Endothelial cell of umbilical vein (primary cell): ENCODE results near the gene MGLL. TPM values are rescaled to one million over a fixed set of nuclear protein-coding genes. Genes with fewer than 3 reads are reported as not detected.

Experiments
- BruUV-seq: library from RNA; stranded (reverse); fragments of 400-500 nt; replicated peaks from 2 replicates; lab custom pipeline; 2021; lab: Mats Ljungman, UMichigan
- CTCF ChIA-PET: fragments of 300-600, 350-600 bp; sonication (Branson Sonifier 250); formaldehyde crosslinking; loops from one replicate; lab custom pipeline; 2021; ENCODE audit warnings: antibody characterized with exemption, inconsistent platforms; lab: Charles Lee
- POLR2A ChIA-PET: fragments of 300-600, 350-600 bp; sonication (Branson Sonifier 250); formaldehyde crosslinking; loops from one replicate; lab custom pipeline; 2021; ENCODE audit warnings: antibody characterized with exemption, inconsistent platforms; lab: Charles Lee
- DNase-seq: peaks from one replicate; pipeline ENCODE4 v3.0.0-alpha.2; 2011; ENCODE audit warnings: low read depth, low spot score
- FAIRE-seq: peaks from 2 replicates; lab custom pipeline; 2011; peaks lifted over from hg19 to GRCh38; lab: Jason Lieb, UNC
- H2AFZ ChIP-seq: 2 replicates; pipeline ENCODE4 v1.6.0; 2012; ENCODE audit warnings: low read depth, low read length, control low read depth, inconsistent platforms
- H3K27ac ChIP-seq: 2 replicates; pipeline ENCODE4 v1.5.1; 2011; ENCODE audit warnings: low read depth, mild to moderate bottlenecking, control low read depth, low read length, moderate library complexity; ENCODE audit not compliant: insufficient read depth
- H3K27me3 ChIP-seq, 2 experiments: 2 replicates each; pipeline versions ENCODE4 v1.6.0 to v1.6.1; 2011; ENCODE audit warnings: low read length in 2 of 2, mixed read lengths in 1 of 2; ENCODE audit not compliant: control insufficient read depth in 2 of 2, insufficient read depth in 2 of 2
- H3K36me3 ChIP-seq, 2 experiments: 2 replicates in 1 of 2; 3 replicates in 1 of 2; pipeline ENCODE4 v1.5.1; 2011; ENCODE audit warnings: low read length in 2 of 2, mild to moderate bottlenecking in 1 of 2, moderate library complexity in 1 of 2; ENCODE audit not compliant: control insufficient read depth in 2 of 2, insufficient read depth in 2 of 2; ENCODE audit errors: extremely low read depth in 1 of 2
- H3K4me1 ChIP-seq: 3 replicates; pipeline ENCODE4 v1.5.1; 2011; ENCODE audit warnings: mild to moderate bottlenecking, low read length; ENCODE audit not compliant: control insufficient read depth, insufficient read depth; ENCODE audit errors: extremely low read depth
- H3K4me2 ChIP-seq: 2 replicates; pipeline ENCODE4 v1.6.1; 2011; ENCODE audit warnings: low read length, control low read depth, mixed read lengths; ENCODE audit not compliant: insufficient read depth
- H3K4me3 ChIP-seq, 3 experiments: fragments of 200-600 bp in 1 of 3; sonication (generic), shearing (Covaris generic) in 1 of 3; replicated peaks in 1 of 3; 2 replicates each; pipeline ENCODE4 v1.5.1; 2011 to 2016; ENCODE audit warnings: control low read depth in 3 of 3, low read length in 3 of 3, mild to moderate bottlenecking in 2 of 3, inconsistent platforms in 1 of 3, low read depth in 1 of 3, moderate library complexity in 1 of 3; ENCODE audit not compliant: insufficient read depth in 1 of 3
- H3K79me2 ChIP-seq: 2 replicates; pipeline ENCODE4 v1.6.0; 2012; ENCODE audit warnings: low read length, inconsistent platforms; ENCODE audit not compliant: control insufficient read depth, insufficient read depth
- H3K9ac ChIP-seq: replicated peaks from 2 replicates; pipeline ENCODE3; 2011; ENCODE audit warnings: low read length, control low read depth; ENCODE audit not compliant: insufficient read depth; ENCODE audit errors: extremely low read depth
- H3K9me1 ChIP-seq: replicated peaks from 3 replicates; pipeline ENCODE4 v1.6.0; 2011; ENCODE audit warnings: mild to moderate bottlenecking, low read length; ENCODE audit not compliant: control insufficient read depth, insufficient read depth; ENCODE audit errors: extremely low read depth
- H3K9me3 ChIP-seq: replicated peaks from 2 replicates; pipeline ENCODE4 v1.5.1; 2012; ENCODE audit warnings: low read length, inconsistent platforms; ENCODE audit not compliant: control insufficient read depth, insufficient read depth
- H4K20me1 ChIP-seq: replicated peaks from 2 replicates; pipeline ENCODE3; 2011; ENCODE audit warnings: mild to moderate bottlenecking, low read length; ENCODE audit not compliant: control insufficient read depth, insufficient read depth; ENCODE audit errors: extremely low read depth
- CTCF ChIP-seq, 2 donors: IDR thresholded peaks; 1 replicate in 1 of 2; 2 replicates in 1 of 2; pipeline ENCODE4 v1.5.1; 2011; ENCODE audit warnings: low read length in 2 of 2, mild to moderate bottlenecking in 2 of 2, moderate library complexity in 2 of 2, control low read depth in 1 of 2, inconsistent platforms in 1 of 2, low read depth in 1 of 2; ENCODE audit not compliant: insufficient read depth in 1 of 2; ENCODE audit errors: extremely low read depth in 1 of 2
- GATA2 ChIP-seq: IDR thresholded peaks from 2 replicates; pipeline ENCODE4 v1.7.0; 2011; ENCODE audit warnings: low read depth, mild to moderate bottlenecking, moderate library complexity, mixed read lengths, low read length; ENCODE audit not compliant: insufficient read length, insufficient read depth
- JUN ChIP-seq: IDR thresholded peaks from 2 replicates; pipeline ENCODE4 v1.6.1; 2011; ENCODE audit warnings: borderline replicate concordance, low read depth; ENCODE audit not compliant: insufficient read length, insufficient read depth
- MAX ChIP-seq: IDR thresholded peaks from 2 replicates; pipeline ENCODE4 v1.6.1; 2011; ENCODE audit not compliant: insufficient read depth, insufficient read length
- dilution Hi-C: fragments of 300-500 bp; cut with MboI; formaldehyde crosslinking; loops from one replicate; pipeline ENCODE4 v1.15.0; 2019; ENCODE audit warnings: low sequenced_read_pairs; ENCODE audit not compliant: extremely low pct_ligation_motif_present
- intact Hi-C: fragments of 100-400 bp; cut with micrococcal nuclease; formaldehyde crosslinking; loops from one replicate; pipeline ENCODE4 v1.10.0; 2022
- polyA plus RNA-seq, 4 experiments: library from polyadenylated mRNA; depleted of rRNA in 3 of 4; stranded (reverse) in 3 of 4; unstranded in 1 of 4; fragments of >200 nt; gene quantifications; 2 replicates each; pipeline versions ENCODE4 v1.2.1 to v1.2.3, GENCODE V29; 2011 to 2012; ENCODE audit warnings: missing spikeins in 1 of 4
- total RNA-seq: library from RNA; stranded (reverse); gene quantifications from 2 replicates; pipeline ENCODE4 v1.2.3, GENCODE V29; 2021

MGLL gene
- total and polyA plus RNA-seq, 2 donors (not counting 3 experiments of a cell fraction or from before 2014, with no cell fraction given) = 30.7 to 60.2 TPM

- H3K79me2 ChIP-seq = no peaks in the 10 kb centered on the region
- DNase-seq (no peak), FAIRE-seq (no peak)
- no peak overlapping the region for H3K4me3 ChIP-seq
- no TSS peak for BruUV-seq
- CTCF ChIA-PET = interaction anchor here (0.5 to 1.6 kb wide), 2 partner anchors 45 to 93 kb away, joined by 3 to 6 read pairs; no protein-coding TSS in a partner anchor
- H3K4me2 ChIP-seq = no peak overlapping the region
- intact Hi-C loops = no loop called here
- H3K9me3 ChIP-seq = no peaks in the 10 kb centered on the region
- no peaks in the 10 kb centered on the region for H3K9me1 ChIP-seq
- POLR2A ChIA-PET = no interaction called here
- no peak overlapping the region for H3K9ac ChIP-seq
- no peak overlapping the region for H3K27ac ChIP-seq
- no peaks in the 10 kb centered on the region for H4K20me1 ChIP-seq
- dilution Hi-C loops = no loop called here
- TF ChIP-seq CTCF (IDR thresholded peaks at IDR 0.05; ENCODE audit: extremely low read depth in 1 of 2, insufficient read depth in 1 of 2, low read depth in 1 of 2, low read length in 2 of 2) (no peak), MAX (no peak), JUN (no peak), GATA2 (no peak)
- no peaks in the 10 kb centered on the region for H3K4me1 ChIP-seq
- no peaks in the 10 kb centered on the region for H3K27me3 ChIP-seq
- no peak overlapping the region for H2AFZ ChIP-seq
- H3K36me3 ChIP-seq = no peaks in the 10 kb centered on the region
Measured at GRCh38 chr3:127645371-127646015, 176.8 kb downstream of the MGLL start.
